T-helper 2 cell (primary cell): Measurements from ENCODE around the gene ZBTB18.

Experiments used
- DNase-seq, 5 experiments: peaks; one replicate each; pipeline versions ENCODE4 v3.0.0 to v3.0.0-alpha.2; 2012 to 2022

ZBTB18 gene

DNA sequence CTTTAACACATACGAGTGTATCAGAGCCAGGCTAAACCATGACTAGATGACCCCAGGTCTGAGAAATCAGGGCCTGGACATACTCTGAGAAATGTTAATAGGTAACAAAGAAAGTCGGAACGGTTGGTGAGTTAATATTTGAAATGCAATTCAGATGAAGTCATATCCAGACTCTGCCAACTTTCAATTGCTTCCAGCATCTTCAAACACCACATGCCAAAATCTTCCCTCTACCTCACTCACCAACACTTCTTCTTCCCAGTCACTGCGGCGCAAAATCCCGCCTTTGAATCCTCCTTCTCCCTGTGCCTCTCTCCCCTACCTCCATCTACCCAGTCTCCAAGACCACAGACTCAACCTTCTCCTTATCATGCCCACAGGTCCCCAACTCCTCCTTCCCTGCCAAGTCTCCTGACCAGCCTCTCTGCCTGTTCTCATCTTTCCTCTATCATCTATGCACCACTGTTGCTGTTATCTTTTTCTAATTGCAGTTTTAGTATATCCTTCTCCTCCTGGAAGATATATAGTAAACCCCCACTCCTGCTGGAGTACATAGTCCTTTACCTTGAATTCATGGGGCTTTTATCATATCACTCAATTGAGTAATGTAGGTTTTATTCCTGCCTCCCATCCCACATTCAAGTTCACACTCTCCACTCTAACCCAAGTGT, 41.3 kb downstream of the ZBTB18 start:
- no peak for DNase-seq

DNA sequence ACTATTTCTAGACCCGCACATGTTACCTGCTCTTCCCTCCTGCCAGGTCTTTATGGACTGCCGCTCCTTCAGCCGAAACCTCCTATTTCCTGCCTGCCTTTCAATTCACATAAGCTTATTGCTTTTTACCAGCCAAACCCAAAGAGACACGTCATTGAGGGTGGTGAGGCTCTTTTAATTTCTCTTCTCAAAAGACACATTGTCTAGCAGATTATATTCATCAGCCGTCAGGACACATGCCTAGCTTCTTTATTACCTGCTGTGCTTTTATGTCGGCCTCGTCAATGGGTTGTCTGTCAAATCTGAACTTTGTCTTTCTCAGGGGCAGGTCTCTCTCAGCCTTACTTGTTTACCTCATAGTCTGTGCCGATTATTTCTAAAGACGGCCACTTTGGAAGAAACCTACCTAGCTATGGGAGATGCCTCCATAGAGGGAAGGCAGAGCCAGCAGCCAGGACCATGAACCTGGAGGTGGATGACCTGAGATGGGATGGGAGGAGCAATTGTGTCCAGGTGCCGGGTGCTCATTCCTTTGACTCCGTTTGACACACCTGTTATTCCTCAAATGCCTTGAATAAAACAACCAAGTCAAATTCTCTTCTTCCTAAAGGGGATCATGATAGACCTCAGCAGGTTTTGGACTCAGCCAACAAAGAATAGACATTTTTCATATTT, 42.0 kb downstream of the ZBTB18 start:
- DNase-seq, result no peak

DNA sequence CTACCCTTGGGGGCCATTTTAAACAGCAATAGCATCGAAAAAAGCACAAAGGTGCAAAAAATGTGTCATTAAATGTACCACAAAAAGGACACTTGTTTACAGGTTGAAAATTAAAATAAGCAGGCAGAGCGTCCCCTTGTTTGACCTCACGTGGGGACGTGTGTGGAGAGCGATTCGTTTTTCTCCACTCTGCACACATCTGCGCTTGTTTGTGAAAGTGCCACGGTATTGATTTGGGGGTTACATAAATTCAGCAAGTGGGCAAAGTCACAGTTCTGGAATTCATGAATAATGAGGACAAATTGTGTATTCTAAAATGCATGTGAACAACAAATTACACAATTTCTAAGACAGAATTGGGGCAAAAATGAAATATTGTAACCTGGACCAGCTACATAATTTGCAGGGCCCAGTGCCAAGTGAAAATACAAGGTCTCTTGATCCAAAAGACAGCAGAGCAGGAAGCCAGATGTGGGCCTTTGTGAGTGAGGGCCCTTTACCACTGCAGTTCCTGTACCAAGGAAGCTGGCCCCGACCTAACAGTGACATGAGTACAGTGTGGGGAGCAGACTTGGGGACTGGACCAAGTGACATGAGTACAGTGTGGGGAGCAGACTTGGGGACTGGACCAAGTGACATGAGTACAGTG, 43.9 kb downstream of the ZBTB18 start:
- no peak for DNase-seq

DNA sequence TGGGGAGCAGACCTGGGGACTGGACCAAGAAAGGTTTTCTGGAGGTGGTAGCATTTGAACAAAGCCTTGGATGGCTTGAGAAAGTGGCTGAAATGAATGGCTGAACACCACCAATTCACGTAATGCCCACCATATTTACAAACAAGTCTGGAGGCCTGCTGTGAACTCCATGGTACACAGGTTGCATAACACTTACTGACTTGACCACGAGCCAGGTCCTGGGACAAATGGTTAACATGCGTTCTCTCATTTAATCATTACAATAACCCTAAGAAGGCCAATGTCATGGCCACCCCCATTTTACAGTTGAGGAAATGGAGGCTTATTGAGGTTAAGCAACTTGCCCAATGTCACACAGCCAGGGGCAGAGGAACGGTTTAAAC, 44.4 kb downstream of the ZBTB18 start:
- DNase-seq, result no peak

DNA sequence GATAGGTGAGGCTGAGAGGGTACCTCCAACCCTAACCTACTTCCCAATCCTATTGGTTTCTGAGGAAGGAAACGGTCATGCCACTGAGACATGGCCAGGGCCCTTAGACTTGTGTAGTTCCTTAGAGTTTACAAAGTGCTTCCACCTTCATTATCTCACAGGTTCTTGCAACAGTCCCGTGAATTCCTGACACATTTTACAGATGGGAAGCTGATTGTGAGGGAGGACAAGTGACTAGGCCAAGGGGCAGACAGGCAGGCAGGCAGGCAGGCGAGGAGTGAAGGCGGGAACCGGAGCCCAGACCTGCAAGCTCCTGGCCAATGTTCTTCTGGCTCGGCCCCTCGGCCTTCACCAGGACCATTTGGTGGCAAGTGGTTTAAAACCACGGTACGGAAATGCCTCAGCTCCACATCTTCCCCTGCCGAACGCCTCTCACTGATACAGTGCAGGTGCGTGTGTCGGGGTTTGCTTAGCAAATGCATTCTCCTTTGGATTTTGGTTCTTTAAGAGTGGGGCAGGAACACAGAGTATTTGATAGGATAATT, 45.1 kb downstream of the ZBTB18 start:
- no peak for DNase-seq

DNA sequence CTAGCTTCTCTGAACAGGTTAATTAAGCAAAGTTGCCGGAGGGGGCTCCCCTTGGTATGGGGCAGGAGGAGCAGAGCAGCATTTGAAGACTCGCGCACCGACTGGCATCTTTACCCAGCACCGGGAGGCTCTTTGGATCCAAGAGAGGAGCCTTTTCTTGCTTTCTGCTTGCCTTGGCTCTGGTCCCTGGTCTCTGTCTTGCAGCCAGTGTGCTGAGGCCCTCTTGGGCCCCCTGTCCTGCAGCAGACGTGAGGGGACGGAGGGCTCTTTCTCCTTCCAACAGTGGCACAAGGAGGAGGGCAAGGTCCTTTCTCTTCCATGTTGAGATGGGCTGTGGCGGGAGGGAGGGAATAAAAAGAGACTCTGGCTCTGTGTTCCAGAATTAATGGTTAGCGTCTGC, 45.6 kb downstream of the ZBTB18 start:
- no peak for DNase-seq

DNA sequence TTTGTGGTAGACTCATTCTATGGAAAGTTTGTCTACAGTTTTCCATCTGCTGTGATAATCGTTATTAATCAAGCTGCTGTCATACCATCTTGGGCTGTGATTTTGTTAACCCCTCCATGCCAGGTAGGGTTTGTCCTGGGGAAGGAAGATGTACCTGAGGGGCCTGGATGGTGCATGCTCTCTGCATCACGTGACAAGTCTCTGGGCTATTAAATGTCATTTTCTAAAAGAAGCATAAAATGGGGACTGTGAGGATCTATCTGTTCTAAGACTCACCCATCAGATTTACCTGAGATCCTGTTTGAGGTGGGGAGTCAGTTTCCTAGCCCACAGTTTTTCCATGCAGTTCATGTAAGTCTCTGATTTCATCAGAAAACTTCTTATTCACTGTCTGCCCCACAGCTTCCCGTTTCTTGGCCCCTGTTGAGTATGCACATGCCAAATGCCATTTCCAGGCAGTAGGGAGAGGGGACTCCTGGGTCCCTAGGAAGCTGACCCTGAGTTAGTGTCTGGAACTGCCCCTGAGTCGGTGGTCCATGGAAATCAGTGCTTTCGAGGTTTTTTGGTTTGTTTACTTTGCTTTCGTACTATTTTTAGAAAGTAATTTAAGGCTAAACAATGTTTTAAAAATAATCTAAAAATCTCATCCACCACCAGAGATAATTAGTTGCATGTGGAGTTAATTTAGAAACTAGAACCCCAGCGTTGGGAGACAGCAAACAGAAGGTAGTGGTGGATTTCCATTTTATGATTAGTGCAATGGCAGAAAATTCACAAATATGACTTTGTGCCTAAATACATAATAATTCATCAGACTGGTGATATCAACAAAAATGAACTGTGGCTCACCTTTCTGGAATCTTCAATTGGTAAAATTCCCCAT, 46.7 kb downstream of the ZBTB18 start:
- no peak for DNase-seq

DNA sequence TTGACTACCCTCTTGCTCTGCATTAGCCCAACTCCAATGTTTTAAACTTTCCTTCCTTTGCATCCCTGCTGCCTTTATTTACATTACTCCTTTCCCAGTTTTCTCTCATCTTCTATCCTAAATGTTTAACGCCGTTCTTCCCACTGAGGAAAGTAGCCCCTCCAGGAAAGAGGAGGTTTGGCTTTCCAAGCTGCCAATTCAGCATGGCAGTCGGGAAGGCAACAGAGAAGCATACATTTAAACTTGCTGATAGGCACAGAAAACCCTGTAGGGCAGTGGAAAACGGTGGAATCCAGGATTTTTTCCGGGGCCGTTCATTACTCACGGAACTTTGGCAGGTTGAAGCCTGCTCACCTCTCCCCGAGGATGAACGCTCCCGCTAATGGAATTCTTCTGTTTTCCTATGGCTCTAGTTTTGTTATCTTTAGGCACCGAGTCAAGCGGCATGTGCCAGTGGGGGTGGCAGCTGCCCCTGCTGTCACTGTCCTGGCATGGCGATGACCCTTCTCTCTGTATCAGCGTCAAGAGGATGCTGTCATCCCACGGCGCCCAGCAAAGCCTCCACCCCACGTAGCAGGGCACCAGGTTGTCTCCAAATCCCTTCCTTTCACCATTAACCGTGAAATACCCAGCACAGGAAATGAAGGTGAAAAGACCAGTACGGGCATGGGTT, 48.3 kb downstream of the ZBTB18 start:
- no peak for DNase-seq

DNA sequence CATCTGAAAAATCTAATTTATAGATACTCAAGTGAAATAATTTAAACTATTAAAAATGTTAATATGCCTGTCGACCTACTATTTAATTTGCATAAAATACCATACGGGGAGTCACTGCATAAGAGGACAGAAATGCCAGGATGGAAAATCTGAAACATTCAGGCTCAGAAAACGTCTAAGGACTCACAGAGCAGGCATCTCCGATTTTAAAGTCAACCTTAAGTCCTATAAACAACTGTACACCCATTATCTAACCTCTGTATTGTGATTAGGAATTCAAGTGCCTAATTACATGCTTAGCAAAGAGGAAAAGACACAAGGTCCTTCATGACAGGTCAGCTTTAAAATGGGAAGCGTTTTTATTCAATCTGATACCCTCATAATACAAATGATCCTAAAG, 49.2 kb downstream of the ZBTB18 start:
- no peak for DNase-seq

DNA sequence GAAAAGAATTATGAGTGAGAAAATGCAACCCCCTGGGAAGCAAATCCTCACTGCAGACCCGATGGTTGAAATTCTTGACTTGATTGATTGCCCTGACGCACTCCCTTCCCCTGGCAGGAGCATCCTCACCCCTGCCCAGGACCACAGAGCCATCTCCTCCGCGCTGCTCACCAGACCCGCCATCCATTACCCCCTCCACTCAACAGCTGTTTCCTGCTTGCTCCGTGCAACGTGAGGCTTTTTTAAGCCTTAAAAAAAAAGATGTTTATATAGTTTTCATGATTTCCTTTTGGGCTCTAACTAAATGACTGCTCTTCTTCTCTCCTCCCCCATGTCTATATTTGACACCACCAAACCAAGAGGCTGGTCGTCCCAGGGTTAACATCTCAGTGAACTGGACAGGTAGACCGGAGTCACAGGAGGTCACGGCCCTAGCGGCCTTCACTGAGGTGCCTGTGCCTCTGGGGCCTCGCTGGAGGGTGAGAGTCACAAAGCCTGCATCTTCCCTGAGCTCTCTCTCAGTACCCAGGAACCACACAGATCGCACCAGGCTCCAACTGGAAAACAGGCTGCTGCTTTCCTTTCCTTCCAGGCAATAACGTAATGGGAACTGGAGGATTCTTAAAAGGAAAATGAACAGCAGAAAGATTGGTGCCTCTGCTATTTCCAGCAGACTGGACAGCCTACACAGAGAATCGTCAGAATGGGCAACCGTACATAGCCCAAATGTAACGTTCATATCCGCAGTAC, 49.8 kb downstream of the ZBTB18 start:
- no peak for DNase-seq

DNA sequence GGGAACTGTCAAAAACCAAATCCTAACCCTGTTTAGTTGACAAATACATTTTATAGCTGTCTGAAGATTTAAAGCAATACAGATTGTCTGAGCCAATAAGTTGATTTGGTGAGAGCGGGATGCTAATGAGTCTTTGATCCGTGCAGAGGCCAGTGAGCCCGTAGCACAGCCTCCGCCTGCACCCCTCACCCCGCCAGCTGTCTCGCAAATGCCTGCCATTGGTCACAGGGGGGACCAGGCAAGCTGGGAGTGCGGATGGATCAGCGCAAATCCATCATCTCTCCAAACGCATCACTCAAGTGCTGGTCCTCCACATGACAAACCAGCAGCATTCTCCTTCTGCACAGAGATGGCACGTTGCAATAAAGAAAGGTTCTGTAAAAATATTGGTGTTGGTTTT, 51.0 kb downstream of the ZBTB18 start:
- DNase-seq, result no peak

DNA sequence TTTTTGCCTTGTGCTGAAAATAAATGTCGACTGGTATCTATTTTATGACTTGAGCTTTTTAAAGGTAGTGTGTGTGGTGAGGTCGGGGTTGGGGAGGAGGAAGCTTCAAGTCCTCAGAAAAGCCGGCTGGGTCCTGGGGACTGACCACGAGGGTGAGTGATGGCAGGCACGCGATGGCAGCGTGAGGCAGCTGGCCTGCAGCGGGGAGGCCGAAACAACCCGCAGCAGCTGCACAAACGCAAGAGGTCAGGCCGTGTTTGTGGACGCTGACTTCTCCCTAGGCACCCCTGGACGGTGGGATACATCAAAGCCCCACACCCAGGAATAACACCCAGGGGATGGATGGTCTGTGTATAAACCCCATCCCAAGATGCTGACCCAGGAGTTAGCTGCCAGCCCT, 51.4 kb downstream of the ZBTB18 start:
- DNase-seq, result no peak

DNA sequence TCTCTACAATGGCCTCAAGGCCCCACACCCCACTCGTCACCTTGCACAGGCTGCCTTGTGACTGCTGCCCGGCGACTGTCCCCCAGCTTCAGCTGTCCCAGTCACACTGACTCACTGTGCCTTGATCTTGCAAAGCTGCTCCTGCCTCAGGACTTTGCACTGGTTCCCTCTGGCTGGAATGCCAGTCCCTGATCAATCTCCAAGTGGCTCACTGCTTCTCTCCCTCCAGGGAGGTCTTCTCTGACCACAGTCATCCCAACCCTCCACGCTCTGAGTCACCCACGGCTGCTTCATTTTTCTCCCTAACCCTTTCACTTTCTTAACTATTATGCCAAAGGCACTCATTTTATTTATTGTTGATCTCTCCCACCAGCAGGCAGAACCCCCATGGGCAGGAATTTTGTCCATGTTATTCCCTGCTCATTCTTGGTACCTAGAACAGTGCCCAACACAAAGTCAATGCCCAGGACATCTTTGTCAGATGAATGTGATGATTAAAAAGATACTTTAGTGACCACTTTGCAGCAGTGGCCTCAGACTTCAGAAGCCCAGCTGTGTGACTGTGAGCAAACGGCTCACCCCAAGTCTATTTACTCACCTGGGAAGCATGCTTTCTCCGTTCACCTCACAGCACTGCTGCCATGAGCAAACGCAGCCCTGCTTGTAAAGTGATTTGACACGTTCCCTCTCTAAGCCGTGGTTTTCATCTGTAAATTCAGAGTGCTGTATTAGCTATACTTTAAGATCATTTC, 53.4 kb downstream of the ZBTB18 start:
- DNase-seq, result no peak

DNA sequence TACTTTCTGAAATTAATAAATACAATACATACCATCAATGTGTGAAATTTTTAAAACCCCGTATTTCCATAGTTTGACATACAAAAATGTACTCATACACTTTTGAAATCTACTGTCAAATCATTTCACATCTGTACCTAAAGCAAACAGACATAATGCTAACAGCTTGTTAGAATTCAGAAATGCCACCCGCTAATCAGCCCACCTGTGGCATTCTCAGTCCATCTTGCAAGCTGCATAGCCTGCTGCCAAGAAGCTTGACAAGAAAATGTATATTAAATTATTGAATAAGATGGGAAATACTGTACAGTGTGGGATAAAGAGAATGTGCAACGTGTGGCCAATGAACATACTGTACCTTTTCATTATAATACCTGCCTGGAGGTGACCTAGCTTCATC, 55.1 kb downstream of the ZBTB18 start:
- DNase-seq, result no peak
